Astrocyte (in vitro differentiated cells and primary cell): ENCODE measurements around the gene GBP4. TPM values are rescaled to one million over a fixed set of nuclear protein-coding genes. Genes with fewer than 3 reads are reported as not detected.

Experiments
- DNase-seq: peaks from one replicate; pipeline ENCODE4 v3.0.0-alpha.2; 2010; ENCODE audit warnings: low read depth
- FAIRE-seq: peaks from 2 replicates; lab custom pipeline; 2011; peaks lifted over from hg19 to GRCh38; lab: Jason Lieb, UNC
- H2AFZ ChIP-seq: 2 replicates; pipeline ENCODE4 v1.6.0; 2012; ENCODE audit warnings: low read depth, low read length, inconsistent platforms
- H3K27ac ChIP-seq: 2 replicates; pipeline ENCODE4 v1.5.1; 2011; ENCODE audit warnings: low read depth, low read length, inconsistent platforms
- H3K27me3 ChIP-seq: 2 replicates; pipeline ENCODE4 v1.6.0; 2011; ENCODE audit warnings: low read length, inconsistent platforms; ENCODE audit not compliant: insufficient read depth
- H3K36me3 ChIP-seq: 2 replicates; pipeline ENCODE4 v1.5.1; 2011; ENCODE audit warnings: low read length, inconsistent platforms; ENCODE audit not compliant: insufficient read depth
- H3K4me1 ChIP-seq: 2 replicates; pipeline ENCODE4 v1.5.1; 2011; ENCODE audit warnings: low read length, inconsistent platforms; ENCODE audit not compliant: insufficient read depth
- H3K4me2 ChIP-seq: 2 replicates; pipeline ENCODE4 v1.6.0; 2012; ENCODE audit warnings: low read length, inconsistent platforms
- H3K4me3 ChIP-seq: 2 replicates; pipeline ENCODE4 v1.5.1; 2011; ENCODE audit warnings: low read depth, mild to moderate bottlenecking, low read length, inconsistent platforms; ENCODE audit not compliant: insufficient read depth
- H3K79me2 ChIP-seq: 2 replicates; pipeline ENCODE4 v1.6.0; 2012; ENCODE audit warnings: mild to moderate bottlenecking, low read length, inconsistent platforms; ENCODE audit not compliant: insufficient read depth
- H3K9ac ChIP-seq: 2 replicates; pipeline ENCODE4 v1.6.0; 2012; ENCODE audit warnings: mild to moderate bottlenecking, low read length, inconsistent platforms
- H3K9me3 ChIP-seq: 2 replicates; pipeline ENCODE4 v1.5.1; 2012; ENCODE audit warnings: low read depth, mild to moderate bottlenecking, low read length, inconsistent platforms; ENCODE audit not compliant: insufficient read depth
- H4K20me1 ChIP-seq: 2 replicates; pipeline ENCODE4 v1.6.0; 2012; ENCODE audit warnings: low read length, inconsistent platforms; ENCODE audit not compliant: insufficient read depth
- H3K27ac Mint-ChIP-seq: one replicate; pipeline ENCODE4 v1.8.0; 2021; ENCODE audit warnings: mild to moderate bottlenecking, mixed read lengths; ENCODE audit not compliant: unreplicated experiment
- H3K27me3 Mint-ChIP-seq: one replicate; pipeline ENCODE4 v1.8.0; 2021; ENCODE audit warnings: low read depth, mixed read lengths; ENCODE audit not compliant: unreplicated experiment
- H3K36me3 Mint-ChIP-seq: one replicate; pipeline ENCODE4 v1.8.0; 2021; ENCODE audit warnings: low read depth, mixed read lengths; ENCODE audit not compliant: unreplicated experiment
- H3K4me1 Mint-ChIP-seq: one replicate; pipeline ENCODE4 v1.8.0; 2021; ENCODE audit warnings: low read depth, mixed read lengths; ENCODE audit not compliant: unreplicated experiment
- H3K4me3 Mint-ChIP-seq: one replicate; pipeline ENCODE4 v1.8.0; 2021; ENCODE audit warnings: mild to moderate bottlenecking, moderate library complexity, mixed read lengths; ENCODE audit not compliant: unreplicated experiment
- H3K9me3 Mint-ChIP-seq: one replicate; pipeline ENCODE4 v1.8.0; 2021; ENCODE audit warnings: mild to moderate bottlenecking, mixed read lengths; ENCODE audit not compliant: unreplicated experiment
- CTCF ChIP-seq: IDR thresholded peaks from 2 replicates; pipeline ENCODE4 v1.5.1; 2011; ENCODE audit warnings: low read depth, mild to moderate bottlenecking, inconsistent platforms, low read length, moderate library complexity; ENCODE audit not compliant: insufficient read depth
- EZH2 ChIP-seq: IDR thresholded peaks from 2 replicates; pipeline ENCODE4 v1.6.1; 2012; ENCODE audit warnings: mild to moderate bottlenecking, low read length, inconsistent platforms; ENCODE audit not compliant: insufficient read depth
- total RNA-seq: library from RNA; stranded (reverse); gene quantifications from 2 replicates; pipeline ENCODE4 v1.2.1, GENCODE V29; 2021

The GBP4 gene
- total RNA-seq, 1 donor from 2014 or later = 0.32 TPM

- Histone ChIP-seq H3K36me3 (no peaks in the 10 kb centered on the region), H2AFZ (no peak overlapping the region), H3K9ac (no peak overlapping the region), H3K27ac (no peak overlapping the region), H3K27me3 (no peaks in the 10 kb centered on the region), H4K20me1 (no peaks in the 10 kb centered on the region), H3K4me1 (no peaks in the 10 kb centered on the region), H3K4me3 (no peak overlapping the region), H3K79me2 (no peaks in the 10 kb centered on the region), H3K9me3 (no peaks in the 10 kb centered on the region), H3K4me2 (no peak overlapping the region)
- H3K27ac Mint-ChIP-seq = no peak overlapping the region
- FAIRE-seq = no peak
- no peaks in the 10 kb centered on the region for H3K9me3 Mint-ChIP-seq
- peaks cover 4% of the 10 kb centered on the region for H3K4me1 Mint-ChIP-seq
- TF ChIP-seq CTCF (no peak), EZH2 (no peak)
- DNase-seq = no peak
- no peaks in the 10 kb centered on the region for H3K36me3 Mint-ChIP-seq
- H3K27me3 Mint-ChIP-seq = no peaks in the 10 kb centered on the region
- no peak overlapping the region for H3K4me3 Mint-ChIP-seq
Measured at GRCh38 chr1:89133747-89134146, 65.0 kb downstream of the GBP4 start.

Other genes with a start within 250 kb of the GBP4 start
- gene KYAT3, start 206.3 kb downstream of the GBP4 start, total RNA-seq = 21.0 and 21.3 TPM in 2 replicates
- gene RBMXL1, start 206.3 kb downstream of the GBP4 start, total RNA-seq = 10.1 and 10.9 TPM in 2 replicates
- gene GBP3, start 176.1 kb downstream of the GBP4 start, total RNA-seq = 30.3 and 34.9 TPM in 2 replicates
- 62.5 and 79.6 TPM in 2 replicates for gene GBP1, start 133.7 kb downstream of the GBP4 start, total RNA-seq
- 4.6 and 6.3 TPM in 2 replicates for gene GBP2, start 72.8 kb downstream of the GBP4 start, total RNA-seq
- gene GBP7, start 22.9 kb downstream of the GBP4 start, total RNA-seq = not detected in 2 replicates
- gene GBP5, start 73.9 kb upstream of the GBP4 start, total RNA-seq = 0.62 and 0.79 TPM in 2 replicates
- gene GBP6, start 165.1 kb upstream of the GBP4 start, total RNA-seq = 0.07 TPM in 1 of 2 replicates, not detected in the other